SKM-1 treated with dmso at 0.1 percent for 144 hours (cell line): ENCODE data around the gene HECW1.
"Not testable (repeated sequence)": the region's sequence is repeated elsewhere in the genome, so short reads cannot be mapped to it uniquely, and the experiment has no call there.

ENCODE experiments used
- DNase-seq: peaks from one replicate; lab custom pipeline; 2025; ENCODE audit not compliant: unreplicated experiment; lab: John Stamatoyannopoulos, UW

Gene HECW1

GRCh38 chr7:43302773-43303460 is 190.5 kb downstream of the HECW1 start:
- DNase-seq = no peak

GRCh38 chr7:43303740-43304241 is 191.3 kb downstream of the HECW1 start:
- DNase-seq = no peak

- no peak for DNase-seq
These were observed 194.0 kb downstream of the HECW1 start for GRCh38 chr7:43306404-43306803.

GRCh38 chr7:43307522-43307921 is 195.1 kb downstream of the HECW1 start:
- no peak for DNase-seq

DNA sequence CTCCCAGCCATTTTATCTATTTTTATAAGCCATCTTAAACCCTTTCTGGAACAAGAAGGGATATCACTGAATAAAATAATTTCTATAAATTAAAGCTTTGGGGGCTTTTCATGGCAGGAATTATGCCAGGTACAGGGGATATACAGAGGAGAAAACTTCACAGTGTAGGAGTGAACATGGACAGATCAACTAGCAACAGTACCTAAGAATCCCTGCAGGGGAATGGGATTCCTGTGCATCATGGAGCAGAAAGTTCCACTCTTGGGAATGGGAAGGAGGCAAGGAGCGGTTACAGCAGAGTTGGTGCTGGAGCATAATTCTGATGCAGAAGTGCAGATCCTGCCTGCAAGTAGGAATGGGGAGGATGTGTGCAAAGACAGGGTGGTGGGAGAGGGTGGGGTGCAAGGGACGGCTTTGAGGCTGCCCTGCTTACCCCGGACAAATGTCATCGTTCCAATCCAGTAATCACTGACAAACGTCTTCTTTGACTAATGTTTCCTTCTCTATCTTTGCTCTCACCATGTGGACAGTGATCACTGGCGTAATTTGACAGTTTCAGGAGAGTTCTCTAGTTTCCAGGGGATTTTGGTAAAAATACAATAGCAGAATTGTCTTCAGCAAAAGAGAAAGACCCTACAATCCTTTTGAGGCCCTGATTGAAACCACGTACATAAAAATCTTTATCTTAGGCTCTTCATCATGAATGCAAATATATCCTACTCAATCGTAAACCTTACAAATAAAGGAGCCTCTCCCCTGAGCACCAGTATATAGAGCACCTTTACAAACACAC is 196.7 kb downstream of the HECW1 start:
- DNase-seq = no peak

DNA sequence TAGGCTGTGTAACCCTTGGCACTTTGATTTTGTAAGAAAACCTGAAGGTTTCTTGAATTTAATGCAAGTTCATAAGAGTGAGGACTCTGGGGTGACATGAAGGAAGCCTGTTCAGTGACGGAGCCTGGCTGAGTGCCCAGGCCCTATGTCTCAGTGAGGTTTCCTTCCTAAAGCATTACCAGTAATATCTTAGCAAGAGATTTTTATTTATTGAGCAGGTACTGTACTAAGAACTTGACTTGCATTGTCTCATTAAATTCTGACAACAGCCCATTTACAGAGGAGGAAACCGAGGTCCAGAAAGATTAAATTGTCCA is 197.2 kb downstream of the HECW1 start:
- no peak for DNase-seq

- DNase-seq = no peak
These were observed 198.6 kb downstream of the HECW1 start for GRCh38 chr7:43311052-43311451.

DNA sequence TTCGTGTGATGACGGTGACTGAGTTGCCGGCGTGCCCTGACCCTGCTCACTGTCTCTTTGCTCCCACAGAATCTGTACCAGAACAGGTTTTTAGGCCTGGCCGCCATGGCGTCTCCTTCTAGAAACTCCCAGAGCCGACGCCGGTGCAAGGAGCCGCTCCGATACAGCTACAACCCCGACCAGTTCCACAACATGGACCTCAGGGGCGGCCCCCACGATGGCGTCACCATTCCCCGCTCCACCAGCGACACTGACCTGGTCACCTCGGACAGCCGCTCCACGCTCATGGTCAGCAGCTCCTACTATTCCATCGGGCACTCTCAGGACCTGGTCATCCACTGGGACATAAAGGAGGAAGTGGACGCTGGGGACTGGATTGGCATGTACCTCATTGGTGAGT is 199.2 kb downstream of the HECW1 start:
- no peak for DNase-seq

- DNase-seq = no peak
These were observed 201.4 kb downstream of the HECW1 start for GRCh38 chr7:43313628-43314378.

GRCh38 chr7:43314379-43315158 is 202.1 kb downstream of the HECW1 start:
- DNase-seq = no peak

GRCh38 chr7:43317075-43317474 is 204.6 kb downstream of the HECW1 start:
- DNase-seq = no peak

DNA sequence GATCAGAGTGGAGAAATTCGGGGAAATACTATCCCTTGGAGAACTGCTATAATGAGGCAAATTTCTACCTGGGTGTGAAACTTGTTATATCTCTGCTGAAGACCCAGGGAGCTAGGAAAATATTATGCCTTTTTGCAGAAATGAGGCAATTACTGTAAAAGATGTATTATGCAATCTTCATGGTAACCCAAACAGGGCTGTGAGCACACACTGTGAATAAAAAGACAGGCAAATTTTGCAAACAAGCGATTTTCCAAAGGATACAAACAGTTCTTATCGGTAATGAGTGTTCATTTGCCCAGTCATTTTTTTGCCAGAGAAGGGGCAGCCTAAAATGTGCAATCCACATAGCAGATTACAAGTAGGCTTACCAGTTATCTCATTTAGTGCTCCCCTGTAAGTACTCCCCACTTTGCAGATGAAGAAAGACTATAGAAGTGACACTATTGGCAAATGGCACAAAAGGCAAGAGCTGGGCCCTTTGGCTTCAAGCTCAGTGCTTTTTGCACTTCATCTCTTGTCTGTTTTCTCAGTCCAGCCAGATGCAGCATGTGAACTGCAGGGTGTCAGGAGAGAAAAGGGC is 205.8 kb downstream of the HECW1 start:
- no peak for DNase-seq

DNA sequence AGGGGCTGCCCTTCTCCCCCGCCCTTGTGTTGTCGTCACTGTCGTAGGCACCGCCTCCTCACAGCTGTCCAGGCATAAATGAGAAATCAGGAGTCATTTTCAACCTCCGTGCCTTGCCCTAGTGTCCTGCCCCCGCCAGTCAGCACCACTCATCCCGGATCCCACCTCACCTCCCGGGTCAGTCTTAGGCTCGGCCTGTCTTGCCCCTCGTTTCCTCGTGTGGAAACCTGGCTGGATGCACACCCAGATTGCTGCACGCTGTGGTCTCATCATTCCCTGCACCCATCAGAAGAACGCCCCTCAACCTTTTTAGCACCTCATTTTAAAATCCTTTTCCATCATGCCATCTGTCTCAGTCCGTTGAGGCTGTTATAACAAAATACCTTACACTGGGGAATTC is 213.1 kb downstream of the HECW1 start:
- no peak for DNase-seq

DNA sequence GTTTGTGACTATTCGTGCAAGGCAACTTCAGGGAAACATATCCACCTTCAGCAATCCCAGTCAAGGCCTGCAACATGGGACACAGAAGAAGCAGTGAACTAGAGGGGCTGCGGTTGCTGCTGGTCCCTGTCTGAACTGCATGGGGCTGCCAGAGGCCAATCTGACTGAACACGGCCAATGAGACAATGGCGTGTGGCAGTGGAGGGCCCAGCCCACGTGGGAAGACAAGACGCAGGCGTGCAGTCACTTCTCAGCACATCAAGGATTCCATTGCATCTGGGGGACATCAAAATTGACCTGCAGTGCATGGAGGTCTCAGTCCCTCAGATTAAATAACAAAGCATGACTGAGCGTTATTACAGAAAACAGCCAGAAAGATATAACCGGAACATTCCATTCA is 215.9 kb downstream of the HECW1 start:
- DNase-seq = no peak

- no peak for DNase-seq
These were observed 216.4 kb downstream of the HECW1 start for GRCh38 chr7:43328785-43329380.

DNA sequence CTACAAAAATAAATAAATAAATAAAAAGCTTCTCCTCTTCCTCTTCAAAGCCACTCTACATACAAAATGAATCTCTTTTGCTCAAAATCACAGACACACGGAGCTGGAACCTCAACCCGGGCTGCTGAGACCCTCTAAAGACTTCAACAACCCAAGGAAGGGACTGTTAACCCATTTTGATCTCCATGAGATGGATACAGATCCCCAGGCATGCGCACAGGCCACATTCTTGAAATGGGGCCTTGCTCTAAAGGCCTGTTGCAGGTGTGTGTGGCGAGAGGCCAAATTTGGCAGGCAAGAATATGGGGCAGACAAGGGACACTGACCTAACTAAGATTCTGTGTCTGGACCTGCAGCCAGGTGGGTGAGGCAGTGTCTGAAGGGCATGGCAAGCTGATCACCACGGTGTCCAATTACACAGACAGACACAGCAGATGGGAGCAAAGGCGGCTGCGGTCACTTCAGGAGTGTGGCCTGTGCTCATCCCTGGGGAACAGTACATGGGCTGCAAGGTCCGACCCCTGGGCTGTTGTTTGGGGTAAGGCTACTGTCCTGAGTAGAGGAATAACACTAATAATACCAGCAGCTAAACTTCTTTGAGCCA is 219.8 kb downstream of the HECW1 start:
- no peak for DNase-seq

DNA sequence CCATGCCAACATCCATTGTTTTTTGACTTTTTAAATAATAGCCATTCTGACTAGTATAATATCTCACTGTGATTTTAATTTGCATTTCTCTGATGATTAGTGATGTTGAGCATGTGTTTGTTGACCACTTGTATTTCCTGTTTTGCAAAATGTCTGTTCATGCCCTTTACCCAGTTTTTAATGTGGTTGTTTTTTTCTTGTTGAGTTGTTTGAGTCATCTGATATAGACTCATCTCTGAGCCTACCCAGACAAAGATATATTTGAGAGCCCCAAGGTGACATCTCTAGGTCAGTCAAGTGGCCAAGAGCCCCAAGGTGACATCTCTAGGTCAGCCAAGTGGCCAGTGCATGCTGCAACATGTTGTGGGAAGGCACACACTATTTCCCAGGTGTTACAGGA is 224.7 kb downstream of the HECW1 start:
- DNase-seq = no peak

DNA sequence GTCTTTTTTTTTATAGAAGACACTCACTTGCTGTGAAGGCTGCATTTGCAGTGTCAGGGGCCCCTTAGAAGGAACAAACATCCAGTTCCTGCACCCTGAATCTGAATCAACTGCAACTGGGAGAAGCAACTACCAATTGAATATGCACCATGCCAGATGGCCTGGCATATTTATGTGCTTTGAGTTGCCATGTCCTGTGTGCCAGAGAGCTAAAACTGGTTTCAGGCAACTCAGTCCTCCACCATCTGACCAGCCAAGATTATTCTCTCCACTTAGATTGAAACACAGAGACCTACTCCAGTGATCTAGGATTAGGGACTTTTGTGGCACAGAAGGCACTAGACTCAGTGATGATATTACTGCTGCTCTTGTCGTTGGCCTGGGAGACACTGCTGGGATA is 225.4 kb downstream of the HECW1 start:
- DNase-seq = no peak

DNA sequence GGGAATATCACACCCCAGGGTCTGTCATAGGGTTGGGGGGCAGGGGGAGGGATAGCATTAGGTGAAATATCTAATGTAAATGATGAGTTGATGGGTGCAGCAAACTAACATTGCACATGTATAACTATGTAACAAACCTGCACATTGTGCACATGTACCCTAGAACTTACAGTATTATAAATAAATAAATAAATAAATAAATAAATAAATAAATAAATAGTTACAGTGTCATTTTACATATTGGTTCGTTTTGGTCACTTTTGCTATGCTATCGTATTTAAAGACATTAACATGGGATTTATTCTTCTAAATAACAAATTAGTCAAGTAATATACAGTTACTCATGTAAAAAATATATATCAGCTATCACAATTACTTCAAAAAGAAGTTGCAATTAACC is 228.7 kb downstream of the HECW1 start:
- no peak for DNase-seq

DNA sequence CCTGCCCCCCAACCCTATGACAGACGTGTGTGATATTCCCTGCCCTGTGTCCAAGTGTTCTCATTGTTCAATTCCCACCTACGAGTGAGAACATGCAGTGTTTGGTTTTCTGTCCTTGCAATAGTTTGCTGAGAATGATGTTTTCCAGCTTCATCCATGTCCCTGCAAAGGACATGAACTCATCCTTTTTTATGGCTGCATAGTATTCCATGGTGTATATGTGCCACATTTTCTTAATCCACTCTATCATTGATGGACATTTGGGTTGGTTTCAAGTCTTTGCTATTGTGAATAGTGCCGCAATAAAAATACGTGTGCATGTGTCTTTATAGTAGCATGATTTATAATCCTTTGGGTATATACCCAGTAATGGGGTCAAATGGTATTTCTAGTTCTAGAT is 231.0 kb downstream of the HECW1 start:
- not testable (repeated sequence) for DNase-seq
